Measurements from ENCODE around the gene IRF2BP2.

The IRF2BP2 gene

GRCh38 chr1:234556245-234556943 lies 53.6 kb downstream of the IRF2BP2 start:
- DNase-seq (ENCODE audit: low spot score), result no peak

GRCh38 chr1:234555390-234556024 lies 54.5 kb downstream of the IRF2BP2 start:
- no peak for DNase-seq (ENCODE audit: low spot score)

- no peak for DNase-seq (ENCODE audit: low spot score)
Measured at GRCh38 chr1:234554698-234555311, 55.2 kb downstream of the IRF2BP2 start.

Measured in COLO829 (cell line).